ENCODE measurements around the gene KLF1.
"Not testable (repeated sequence)": the region's sequence is repeated elsewhere in the genome, so short reads cannot be mapped to it uniquely, and the experiment has no call there.

Gene KLF1

GRCh38 chr19:12890787-12891552, 4.0 kb upstream of the KLF1 start, which contains the start of gene GCDH:
Gene GCDH, plus strand, starts transcription at chr19:12891160. Its CDS starts 145 bp downstream, at chr19:12891305.
- DNase-seq = peak; percentile 99

GRCh38 chr19:12890299-12890786, 3.3 kb upstream of the KLF1 start:
- DNase-seq = not testable (repeated sequence)

GRCh38 chr19:12888006-12888603, 1.1 kb upstream of the KLF1 start:
- DNase-seq = no peak

- DNase-seq = no peak
Observed at GRCh38 chr19:12886651-12886968, 391 bp downstream of the KLF1 start.

- no peak for DNase-seq
Observed at GRCh38 chr19:12885749-12886650, 1.0 kb downstream of the KLF1 start.

- peak; percentile 72 for DNase-seq
Observed at GRCh38 chr19:12884926-12885748, 1.9 kb downstream of the KLF1 start.

GRCh38 chr19:12884627-12884925, 2.4 kb downstream of the KLF1 start:
- no peak for DNase-seq

GRCh38 chr19:12884202-12884601, 2.8 kb downstream of the KLF1 start:
- DNase-seq = no peak

- no peak for DNase-seq
Observed at GRCh38 chr19:12882589-12882988, 4.4 kb downstream of the KLF1 start.

- DNase-seq = peak; percentile 91
Observed at GRCh38 chr19:12881172-12881808, 5.7 kb downstream of the KLF1 start, which contains the start of gene DNASE2. Gene DNASE2, minus strand, starts transcription at chr19:12881449. Its CDS starts 74 bp downstream, at chr19:12881375.

GRCh38 chr19:12880551-12881171, 6.3 kb downstream of the KLF1 start:
- no peak for DNase-seq

GRCh38 chr19:12875086-12875485, 11.9 kb downstream of the KLF1 start:
- DNase-seq = no peak

- DNase-seq = no peak
Observed at GRCh38 chr19:12873891-12874745, 12.9 kb downstream of the KLF1 start.

- no peak for DNase-seq
Observed at GRCh38 chr19:12872941-12873890, 13.8 kb downstream of the KLF1 start.

GRCh38 chr19:12872255-12872654, 14.7 kb downstream of the KLF1 start:
- no peak for DNase-seq

GRCh38 chr19:12871681-12872080, 15.3 kb downstream of the KLF1 start:
- no peak for DNase-seq

- no peak for DNase-seq
Observed at GRCh38 chr19:12868540-12869112, 18.4 kb downstream of the KLF1 start.

GRCh38 chr19:12867120-12868099, 19.6 kb downstream of the KLF1 start:
- DNase-seq = no peak
